ENCODE measurements around the gene GLO1.
A peak's percentile ranks its signal among the peaks of the same experiment; 100 is the strongest.

GLO1 gene

DNA sequence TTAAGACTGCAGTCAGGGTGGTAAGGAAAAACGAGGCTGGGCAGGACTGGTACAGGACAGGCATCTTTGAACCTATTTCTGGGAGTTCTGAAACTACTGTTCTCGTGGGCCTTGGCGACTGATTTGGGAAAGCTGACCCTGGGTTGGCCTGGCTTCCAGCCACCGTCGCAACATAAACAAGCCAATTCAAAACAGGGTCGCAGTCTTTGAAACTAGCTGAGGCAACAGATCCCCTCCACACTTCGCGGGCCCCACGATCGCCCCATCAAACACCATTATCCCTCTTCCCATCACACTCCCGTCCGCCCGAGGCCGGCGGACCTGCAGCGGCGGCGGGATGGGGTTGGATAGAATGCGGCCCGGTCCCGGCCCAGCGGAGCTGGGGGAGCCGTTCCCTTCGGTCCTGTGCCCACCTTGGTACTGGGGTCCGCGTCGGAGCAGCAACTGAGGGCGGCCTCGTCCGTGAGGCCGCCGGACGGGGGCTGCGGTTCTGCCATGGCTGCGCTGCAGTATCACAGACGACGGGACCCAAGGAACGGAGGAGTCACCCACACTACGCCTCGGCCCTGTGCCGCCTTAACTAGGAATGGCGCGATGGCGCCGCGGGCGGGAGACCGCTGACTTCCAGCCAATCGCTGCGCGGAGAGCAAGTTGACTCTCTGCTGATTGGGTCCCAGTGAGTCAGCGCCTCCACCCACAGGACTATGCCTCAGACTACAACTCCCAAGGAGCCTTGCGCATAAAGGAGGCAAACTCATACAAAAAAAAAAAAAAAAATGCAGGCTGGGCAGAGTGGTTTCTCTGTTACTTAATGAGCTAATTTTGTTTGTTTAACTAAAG, at the start of gene GLO1:
Gene GLO1, minus strand, starts transcription at position 588 of the 840 bp plus-strand sequence. Its CDS starts 91 bp downstream, at position 497.
- peak; percentile 84 to 93 (median 84) for DNase-seq

DNA sequence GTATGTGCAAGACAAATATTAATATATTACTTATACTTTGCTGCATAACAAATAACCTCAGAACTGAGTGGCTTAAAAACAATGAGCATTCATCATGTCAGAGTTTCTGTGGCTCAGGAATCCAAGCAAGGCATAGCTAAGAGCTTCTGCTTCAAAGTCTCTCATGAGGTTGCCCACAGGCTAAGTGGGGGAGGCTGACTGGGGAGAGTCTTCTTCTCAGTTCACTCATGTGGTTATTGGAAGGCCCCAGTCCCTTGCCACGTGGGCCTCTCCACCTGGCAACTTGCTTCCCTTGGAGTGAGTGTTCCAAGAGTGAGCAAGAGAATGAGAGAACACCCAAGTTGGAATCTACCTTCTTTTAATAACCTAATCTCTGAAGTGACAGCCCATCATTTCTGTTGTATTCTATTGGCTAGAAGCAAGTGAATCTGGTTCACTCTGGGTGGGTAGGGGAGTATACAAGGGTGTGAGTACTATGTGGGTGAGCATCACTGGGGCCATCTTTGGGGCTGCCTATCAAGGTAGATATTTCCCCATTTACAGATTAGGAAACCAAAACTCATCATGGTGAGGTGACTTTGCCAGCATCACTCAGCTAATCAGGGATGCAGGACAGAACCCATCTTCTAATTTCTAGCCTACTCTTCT, 48.1 kb upstream of the GLO1 start:
- DNase-seq, result no peak

DNA sequence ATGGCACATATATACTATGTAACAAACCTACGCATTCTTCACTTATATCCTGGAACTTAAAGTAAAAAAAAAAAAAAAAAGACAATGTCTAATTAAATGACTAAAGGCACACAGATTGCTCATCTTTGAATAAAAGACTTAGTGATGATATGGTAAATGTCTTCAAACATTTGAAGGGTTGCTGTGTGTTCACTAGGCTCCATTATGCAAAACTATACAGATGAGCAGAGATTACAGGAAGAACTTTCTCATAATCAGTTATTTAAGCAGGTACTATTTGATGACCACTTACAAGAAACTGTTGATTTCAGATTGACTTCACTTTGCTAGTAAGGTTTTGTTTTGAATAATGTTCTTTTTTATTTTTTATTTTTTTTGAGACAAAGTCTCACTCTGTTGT, 46.5 kb upstream of the GLO1 start:
- DNase-seq, result no peak

DNA sequence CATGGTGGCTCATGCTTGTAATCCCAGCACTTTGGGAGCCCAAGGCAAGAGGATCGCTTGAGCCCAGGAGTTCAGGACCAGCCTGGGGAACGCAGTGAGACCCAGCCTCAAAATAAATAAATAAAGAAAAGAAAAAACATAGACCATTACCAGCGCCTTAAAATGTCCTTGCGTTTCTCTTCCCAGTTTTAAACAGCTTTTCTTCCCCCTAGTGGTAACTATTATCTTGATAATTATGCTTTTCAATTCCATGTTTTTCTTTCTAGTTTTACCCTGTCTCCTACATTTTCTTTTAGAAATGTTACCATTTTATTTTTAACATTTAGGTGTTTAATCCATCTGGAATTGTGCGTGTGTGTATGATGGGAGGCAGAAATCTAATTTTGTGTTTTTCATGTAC, 36.6 kb upstream of the GLO1 start:
- DNase-seq, result no peak

DNA sequence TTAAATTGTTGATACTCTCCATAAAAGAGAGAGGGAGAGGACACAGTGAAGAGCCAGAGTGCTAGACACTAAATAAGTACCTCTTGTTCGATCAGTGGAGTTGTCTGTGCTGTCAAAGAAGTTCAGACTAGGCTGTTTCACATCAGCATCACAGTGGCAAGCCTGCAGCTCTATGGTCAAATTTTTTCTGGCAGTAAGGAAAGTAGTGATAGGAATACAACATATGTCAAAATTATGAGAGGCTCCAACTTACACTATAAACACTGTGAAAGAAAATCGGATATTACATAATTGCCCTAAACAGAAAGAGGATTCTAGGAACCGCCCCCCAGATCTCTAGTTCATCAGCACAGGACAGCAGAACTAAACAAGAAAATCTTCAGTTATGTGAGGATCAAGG, 35.3 kb upstream of the GLO1 start:
- DNase-seq, result no peak

DNA sequence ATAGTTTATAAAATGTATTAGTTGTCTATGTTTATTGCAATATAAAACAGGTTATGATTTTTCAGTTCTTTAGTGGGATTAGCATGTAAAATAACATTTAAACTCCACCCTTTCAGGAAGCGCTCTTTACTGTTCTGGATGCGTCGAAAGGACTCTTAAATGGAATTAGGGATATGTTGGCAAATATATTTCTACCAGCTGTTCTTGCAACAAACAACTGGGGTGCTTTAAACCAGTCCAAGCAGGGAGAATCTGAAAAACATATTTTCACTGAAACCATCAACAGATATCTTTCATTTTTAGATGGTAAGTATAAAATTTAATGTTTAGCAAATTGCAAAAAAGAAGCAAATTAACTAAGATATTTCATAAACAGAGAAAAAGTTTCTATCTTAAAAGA, 34.0 kb upstream of the GLO1 start:
- DNase-seq, result no peak

DNA sequence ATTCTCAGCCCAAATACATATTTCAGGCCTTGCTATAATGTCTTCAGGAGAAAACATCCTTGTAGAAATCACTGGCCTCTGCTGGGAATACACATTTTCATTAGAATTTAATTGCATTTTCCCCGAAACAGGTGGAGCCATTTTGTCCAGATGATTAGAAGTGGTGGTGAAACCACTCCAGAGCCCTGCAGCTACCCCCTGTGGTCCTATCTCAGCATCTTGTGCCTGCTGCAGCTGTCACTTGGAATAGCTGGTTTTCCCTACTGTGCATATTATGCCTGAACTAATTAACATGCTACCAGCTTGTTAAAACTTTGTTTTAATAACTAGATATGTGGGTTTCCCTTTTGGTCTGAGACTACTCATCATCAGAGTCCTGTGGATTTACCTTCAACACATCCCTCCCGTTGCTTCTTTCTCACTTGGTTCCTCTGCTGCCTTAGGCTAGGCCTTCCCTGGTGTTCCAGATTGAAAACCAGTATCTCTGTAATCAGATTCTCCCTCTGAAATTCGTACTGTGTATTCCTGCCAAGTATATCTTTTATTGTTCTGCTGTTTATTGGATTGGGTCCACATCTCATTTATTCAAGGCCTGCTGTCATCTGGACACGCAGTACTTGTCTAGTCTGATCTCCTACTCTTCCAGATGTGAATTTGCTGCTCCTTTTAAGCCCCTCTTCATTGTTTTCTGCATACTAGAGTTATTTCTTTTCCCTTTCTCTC, 27.4 kb upstream of the GLO1 start:
- DNase-seq, result no peak

DNA sequence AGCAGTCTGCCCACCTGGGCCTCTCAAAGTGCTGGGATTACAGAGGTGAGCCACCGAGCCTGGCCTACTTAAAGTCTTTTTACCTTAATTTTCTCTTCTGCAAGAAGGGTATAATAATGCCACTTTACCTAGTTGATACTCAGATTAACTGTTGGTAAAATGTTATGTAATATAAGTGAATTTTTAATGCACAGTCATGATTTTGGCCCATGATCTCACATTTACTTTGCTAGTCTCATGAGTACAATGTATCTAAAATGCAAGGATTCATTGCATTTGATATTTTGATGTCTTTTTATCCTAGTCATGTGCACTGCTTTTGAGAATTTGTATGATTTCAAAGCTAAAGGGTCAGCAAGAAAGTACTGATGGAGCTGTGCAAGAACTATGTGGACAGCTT, 25.3 kb upstream of the GLO1 start:
- no peak for DNase-seq

DNA sequence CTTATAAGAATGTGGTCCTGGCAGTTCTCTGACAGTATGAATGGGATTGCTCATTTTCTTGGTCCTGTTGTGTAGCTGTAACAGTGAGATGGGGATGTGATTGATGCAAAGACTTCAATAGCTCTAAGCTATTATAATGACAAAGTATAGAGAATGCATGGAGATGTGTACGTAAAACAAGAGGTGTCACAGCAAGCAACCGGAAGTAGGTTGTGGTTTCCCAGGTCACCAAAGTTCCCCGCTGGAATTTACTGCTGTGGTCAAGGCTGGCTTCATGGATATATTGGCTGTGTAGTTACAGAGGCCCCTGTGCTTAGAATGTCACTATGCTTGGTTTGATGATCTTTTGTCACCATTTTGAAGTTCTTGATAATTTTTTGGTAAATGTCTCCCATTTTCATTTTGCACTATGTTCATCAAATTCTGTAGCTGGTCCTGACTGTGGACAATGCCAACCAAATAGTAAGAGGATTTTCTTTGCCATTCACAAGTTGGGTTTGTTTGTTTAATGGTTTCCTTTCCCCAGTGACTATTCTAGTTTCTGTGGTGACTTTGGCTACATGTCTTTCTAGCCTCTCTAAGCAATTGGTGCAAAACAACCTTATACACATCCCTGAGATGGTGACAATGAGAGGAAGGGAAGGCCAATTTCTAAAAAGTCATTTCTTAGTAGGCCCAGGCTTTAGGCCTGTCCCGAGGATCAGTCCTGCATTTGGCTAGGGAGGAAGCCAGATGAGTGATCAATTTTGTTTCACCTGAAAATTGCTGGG, 22.7 kb upstream of the GLO1 start:
- no peak for DNase-seq

DNA sequence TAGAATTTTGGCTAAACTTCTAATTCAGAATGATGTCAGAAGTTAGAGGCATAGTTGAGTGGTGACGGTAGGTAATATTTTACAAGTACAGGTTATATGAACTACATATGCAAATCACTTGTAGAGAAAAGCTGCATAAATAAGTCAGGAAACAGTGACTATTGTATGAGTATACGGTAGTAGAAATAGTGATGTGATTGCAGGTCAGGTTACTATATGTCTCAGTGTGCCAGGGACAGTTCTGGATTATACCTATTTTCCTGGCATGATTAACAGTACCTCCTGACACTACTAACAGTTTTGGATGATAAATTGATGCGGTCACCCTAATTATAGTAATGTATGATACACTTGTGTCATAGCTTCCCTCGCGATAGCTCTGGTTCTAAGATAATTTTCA, 21.4 kb upstream of the GLO1 start:
- no peak for DNase-seq

DNA sequence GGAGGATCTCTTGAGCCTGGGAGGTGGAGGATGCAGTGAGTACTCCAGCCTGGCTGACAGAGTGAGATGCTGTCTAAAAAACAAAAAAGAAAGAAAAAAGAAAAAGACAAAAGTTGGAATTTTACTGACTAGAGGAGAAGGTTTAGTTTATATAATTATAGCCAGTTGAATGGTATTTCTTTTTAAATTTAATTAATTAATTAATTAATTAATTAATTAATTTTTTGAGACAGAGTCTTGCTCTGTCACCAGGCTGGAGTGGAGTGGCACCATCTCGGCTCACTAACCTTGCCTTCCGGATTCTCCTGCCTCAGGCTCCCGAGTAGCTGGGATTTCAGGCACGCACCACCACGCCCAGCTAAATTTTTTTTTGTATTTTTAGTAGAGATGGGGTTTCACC, 20.8 kb upstream of the GLO1 start:
- DNase-seq, result no peak

DNA sequence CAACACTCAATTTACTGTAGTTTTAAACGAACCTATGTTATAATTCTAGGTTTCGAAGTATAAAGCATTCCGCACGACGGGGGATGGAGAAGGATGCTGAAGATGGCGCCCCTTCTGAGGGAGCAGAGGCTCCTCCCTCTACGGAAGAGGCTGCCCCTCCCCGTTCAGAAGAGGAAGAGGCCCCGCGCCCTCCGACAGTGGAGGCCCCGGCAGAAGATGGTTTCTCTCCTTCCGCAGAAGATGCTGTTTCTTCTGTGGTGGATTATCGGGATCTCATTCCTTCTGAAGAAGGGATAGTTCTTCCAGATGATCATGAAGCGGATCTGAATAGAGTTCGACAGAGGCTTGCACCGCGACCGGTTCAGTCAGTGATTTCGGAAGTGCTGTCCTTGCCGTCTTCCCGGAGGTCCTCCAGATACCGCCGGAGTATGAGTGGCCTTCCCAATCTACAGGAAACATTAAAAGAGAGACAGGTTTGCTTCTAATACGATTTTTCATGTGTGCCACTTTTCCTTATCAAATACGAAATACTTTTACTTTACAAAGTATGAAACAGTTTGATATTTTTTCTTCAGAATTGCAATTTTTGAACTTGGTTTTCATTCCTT, 19.9 kb upstream of the GLO1 start:
- DNase-seq, result no peak

DNA sequence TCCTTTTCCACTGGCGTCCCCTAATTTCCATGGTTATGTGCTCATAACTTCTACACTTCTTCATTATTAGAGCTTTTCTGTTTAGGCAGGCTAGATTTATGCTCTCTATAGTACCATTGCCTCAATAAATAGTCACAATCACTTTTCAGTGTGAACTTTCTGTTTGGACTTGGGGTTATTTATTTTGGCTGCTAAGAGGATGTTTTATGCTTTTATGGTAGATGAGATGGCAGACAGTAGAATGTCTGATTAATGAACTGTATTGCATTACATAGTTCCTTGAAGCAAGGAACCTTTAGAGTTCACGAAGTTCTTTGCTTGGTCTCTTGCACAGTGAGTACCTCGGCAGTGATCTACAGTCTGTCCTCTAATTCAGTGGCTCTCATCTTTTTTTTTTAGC, 19.1 kb upstream of the GLO1 start:
- DNase-seq, result no peak

DNA sequence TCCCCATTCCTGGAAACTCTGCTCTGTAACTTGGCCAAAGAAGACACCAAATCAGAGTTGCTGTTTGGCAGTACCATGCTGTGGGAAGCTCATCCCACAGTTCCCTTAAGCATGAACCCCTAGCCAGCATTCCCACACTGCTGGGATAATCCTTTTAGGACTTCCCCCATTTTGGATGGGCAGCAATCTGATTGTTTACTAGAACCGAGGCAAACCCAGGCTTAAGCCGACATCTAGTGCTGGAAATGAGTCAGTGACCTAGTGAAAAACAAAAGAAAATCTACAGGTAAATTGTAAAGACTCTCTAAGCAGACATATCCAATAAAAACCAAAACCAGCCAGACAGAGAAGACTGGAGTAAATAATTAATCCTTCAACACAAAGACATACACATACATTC, 17.4 kb upstream of the GLO1 start:
- no peak for DNase-seq

DNA sequence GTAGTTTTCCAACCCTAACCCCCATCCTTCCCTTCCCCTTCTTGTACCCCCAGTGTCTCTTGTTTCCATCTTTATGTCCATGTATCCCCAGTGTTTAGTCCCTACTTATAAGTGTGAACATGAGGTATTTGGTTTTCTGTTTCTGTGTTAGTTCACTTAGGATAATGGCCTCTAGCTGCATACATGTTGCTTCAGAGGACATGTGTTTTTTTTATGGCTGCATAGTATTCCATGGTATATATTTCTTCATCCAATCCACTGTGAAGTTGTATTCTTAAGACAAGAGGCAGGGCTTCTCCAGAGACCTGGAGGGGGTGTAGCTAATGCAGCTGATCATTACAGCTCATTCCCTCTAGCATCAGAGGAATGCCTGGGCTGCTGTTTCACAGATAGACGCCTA, 16.4 kb upstream of the GLO1 start:
- DNase-seq, result no peak

DNA sequence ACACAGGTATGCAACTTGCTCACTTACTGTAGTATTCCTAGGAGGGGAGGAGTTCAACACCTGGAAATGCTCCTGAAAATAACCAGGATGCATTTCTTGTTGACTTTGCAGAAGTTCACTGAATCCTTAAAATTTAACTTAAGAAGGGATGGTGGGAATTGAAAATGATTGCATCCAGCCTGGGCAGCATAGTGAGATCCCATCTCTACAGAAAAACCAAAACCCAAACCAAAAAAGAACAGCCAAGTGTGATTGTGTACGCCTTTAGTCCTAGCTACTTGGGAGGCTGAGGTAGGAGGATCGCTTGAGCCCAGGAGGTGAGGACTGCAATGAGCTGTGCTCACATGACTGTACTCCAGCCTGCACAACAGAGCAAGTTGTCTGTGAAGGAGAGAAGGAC, 13.9 kb upstream of the GLO1 start:
- no peak for DNase-seq

DNA sequence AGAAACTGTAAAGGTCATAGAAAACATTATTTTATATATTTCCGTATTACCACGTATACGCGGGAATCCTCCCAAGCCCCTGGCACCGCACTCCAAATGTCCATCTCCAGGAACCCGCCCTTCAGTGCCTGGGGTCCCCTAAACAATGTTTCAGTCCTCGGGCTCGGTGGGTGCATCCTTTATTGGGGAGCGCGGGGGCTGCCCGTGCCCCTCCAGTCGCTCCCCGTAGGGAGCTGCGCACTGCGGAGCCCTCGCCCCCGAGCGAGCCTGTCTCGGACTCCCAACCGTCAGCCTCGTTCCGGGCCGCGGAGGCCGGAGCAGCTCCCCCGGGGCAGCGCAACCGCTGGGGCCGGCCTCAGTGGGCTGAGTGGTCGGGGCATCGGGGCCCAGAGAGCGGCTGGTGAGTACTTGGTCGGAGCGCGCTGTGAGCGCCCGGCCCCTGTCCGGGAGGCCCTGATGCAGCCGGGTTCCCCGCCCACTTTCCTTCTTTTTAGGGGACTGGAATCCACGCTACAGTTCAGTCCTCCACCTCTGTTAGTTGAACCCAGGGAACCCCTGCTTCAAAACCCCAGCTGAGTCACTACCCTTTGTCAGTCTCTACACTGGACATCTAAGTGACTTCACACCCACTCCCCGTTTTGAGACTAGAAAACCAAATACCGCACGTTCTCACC, 12.2 kb upstream of the GLO1 start, which contains the start of gene DNAH8:
Gene DNAH8, plus strand, starts transcription at position 296 of the 674 bp plus-strand sequence. CDS start 7,499 bp downstream, outside the sequence.
- no peak for DNase-seq

DNA sequence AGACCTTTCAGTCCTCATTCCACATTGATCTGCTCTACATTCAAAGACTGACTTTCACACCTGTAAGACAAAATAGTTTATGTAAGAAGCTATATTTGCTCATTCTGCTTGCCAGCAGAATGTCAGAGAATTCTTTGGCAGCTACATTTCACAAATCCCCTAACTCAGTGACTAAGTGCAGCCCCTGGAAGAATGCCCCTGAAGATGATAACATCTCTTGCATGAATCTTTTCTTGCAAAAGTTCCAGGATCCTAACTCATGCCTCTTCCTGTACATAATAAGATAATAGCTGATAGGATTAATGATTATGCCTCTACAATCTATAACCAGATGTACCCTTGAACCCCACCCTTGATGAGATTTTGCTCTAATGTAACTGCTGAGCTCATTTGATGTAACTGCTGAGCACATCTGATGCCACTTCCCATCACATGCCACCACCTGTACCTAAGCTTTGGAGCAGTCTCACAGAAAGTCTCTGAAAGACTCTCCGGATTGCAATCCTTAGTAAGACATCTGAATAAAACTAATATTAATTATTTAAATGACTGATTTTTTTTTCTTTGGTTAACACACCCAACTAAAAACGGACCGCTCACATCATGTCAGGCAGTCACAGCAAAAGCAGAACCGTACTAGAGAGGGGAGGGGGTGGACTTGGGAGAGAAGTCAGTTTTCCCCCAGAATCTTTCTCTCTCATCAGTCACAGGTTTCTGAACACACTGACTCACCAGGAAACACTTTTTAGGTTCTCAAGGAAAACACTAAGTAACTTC, 11.5 kb upstream of the GLO1 start:
- no peak for DNase-seq

DNA sequence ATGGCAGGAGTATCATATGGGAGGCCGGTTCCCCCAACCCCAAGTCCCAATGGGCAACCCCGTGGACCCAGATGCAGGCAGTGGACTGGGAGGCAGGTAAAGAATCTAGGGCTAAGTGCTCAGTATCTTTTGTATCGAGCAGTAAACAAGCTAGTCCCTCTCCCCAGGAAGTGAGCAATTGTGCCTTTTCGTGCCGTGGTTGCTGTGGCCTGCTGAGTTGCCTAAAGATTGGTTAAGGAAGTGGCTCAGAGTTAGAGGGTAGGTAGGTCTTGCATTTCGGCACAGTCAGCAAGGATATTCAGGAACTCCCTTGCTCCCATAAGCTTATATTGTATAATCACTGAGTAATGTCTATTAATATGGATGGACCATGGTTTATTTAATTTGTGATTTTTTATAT, 10.9 kb upstream of the GLO1 start:
- peak in 2 of 4 experiments; percentile 3 to 16 for DNase-seq

DNA sequence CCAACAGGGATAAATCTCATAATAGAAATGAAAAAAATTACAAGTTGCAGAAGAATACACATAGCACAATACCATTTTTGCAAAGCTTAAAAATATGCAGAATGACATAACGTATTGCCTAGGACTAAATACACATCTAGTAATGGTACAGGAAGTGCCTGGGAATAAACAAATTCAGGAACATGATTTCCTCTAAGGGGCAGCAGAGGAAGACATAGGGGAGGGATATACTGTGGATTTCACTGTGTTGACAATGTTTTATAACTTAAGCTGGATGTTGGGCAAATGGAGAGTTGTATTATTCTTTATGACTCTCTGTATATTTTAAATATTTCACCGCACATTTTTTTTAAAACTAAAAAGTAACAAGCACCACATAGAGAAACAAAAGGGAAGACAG, 5.6 kb upstream of the GLO1 start:
- DNase-seq, result no peak

DNA sequence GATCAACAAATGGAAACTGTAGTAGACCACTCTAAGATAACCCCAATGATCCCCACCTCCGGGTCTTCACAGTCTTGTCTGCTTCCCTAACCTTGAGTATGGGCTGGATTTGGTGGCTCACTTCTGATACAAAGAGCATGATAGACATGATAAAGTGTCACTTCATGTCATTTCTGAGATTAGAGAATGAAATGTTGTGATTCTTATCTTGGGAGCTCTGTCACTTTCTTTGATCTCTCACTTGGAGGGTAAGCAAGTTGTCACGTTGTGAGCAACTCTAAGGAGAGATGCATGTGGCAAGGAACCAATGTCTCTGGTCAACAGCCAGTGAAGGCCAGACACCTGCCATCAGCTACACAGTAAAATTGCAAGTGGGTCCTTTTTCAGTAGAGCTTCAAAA, 3.0 kb upstream of the GLO1 start:
- DNase-seq, result no peak

All from activated naive CD4-positive, alpha-beta T cell (primary cell).